BJ (cell line): ENCODE measurements around the gene MYADML2. TPM values are rescaled to one million over a fixed set of nuclear protein-coding genes. Genes with fewer than 3 reads are reported as not detected.

Source experiments
- CTCF ChIA-PET: fragments of 350-600 bp; formaldehyde crosslinking; extraction: SDS; loops from one replicate; lab custom pipeline; 2021; ENCODE audit warnings: antibody characterized with exemption, inconsistent platforms; lab: Yijun Ruan, JAX
- POLR2A ChIA-PET: fragments of 300-600 bp; sonication (Branson Sonifier 250); formaldehyde crosslinking; extraction: SDS; loops from one replicate; lab custom pipeline; 2021; ENCODE audit warnings: antibody characterized with exemption; lab: Charles Lee
- DNase-seq: peaks from one replicate; pipeline ENCODE4 v3.0.0-alpha.2; 2011; ENCODE audit warnings: low read depth
- H3K27me3 ChIP-seq: 2 replicates; pipeline ENCODE4 v1.6.0; 2011; ENCODE audit warnings: low read length; ENCODE audit not compliant: control insufficient read depth, insufficient read depth
- H3K36me3 ChIP-seq: 2 replicates; pipeline ENCODE4 v1.5.1; 2011; ENCODE audit warnings: low read length; ENCODE audit not compliant: control insufficient read depth, insufficient read depth
- H3K4me3 ChIP-seq: 2 replicates; pipeline ENCODE4 v1.5.1; 2011; ENCODE audit warnings: low read depth, mild to moderate bottlenecking, control low read depth, low read length
- CTCF ChIP-seq: IDR thresholded peaks from 2 replicates; pipeline ENCODE4 v1.5.1; 2011; ENCODE audit warnings: low read depth, mild to moderate bottlenecking, control low read depth, inconsistent platforms, low read length, moderate library complexity; ENCODE audit not compliant: insufficient read depth
- polyA plus RNA-seq: library from polyadenylated mRNA; depleted of rRNA; stranded (reverse); fragments of >200 nt; gene quantifications from 2 replicates; pipeline ENCODE4 v1.2.3, GENCODE V29; 2011

The MYADML2 gene
- polyA plus RNA-seq, 1 experiment = not detected

- CTCF ChIA-PET = interaction anchor here (0.5 to 3.0 kb wide), 32 partner anchors 8 to 196 kb away, joined by 3 to 218 read pairs (median 8); partner anchors contain the start of genes CENPX, DCXR, FASN and LRRC45
- no peak for TF ChIP-seq CTCF
- Histone ChIP-seq H3K27me3 (peaks cover 22% of the 10 kb centered on the region), H3K4me3 (peak overlapping the region; percentile 23; the same call in 1 of the 2 replicates), H3K36me3 (no peaks in the 10 kb centered on the region)
- POLR2A ChIA-PET = no interaction called here
- DNase-seq = no peak
Measured at GRCh38 chr17:81960130-81960958, 13.3 kb upstream of the MYADML2 start.

GRCh38 chr17:81959362-81960129 is 12.5 kb upstream of the MYADML2 start:
- Histone ChIP-seq H3K4me3 (peak overlapping the region; percentile 23; the same call in 1 of the 2 replicates), H3K27me3 (peaks cover 22% of the 10 kb centered on the region), H3K36me3 (no peaks in the 10 kb centered on the region)
- TF ChIP-seq CTCF = peak; percentile 27; the same call in 1 of the 2 replicates
- CTCF ChIA-PET = interaction anchor here (0.5 to 3.0 kb wide), 37 partner anchors 9 to 197 kb away, joined by 3 to 218 read pairs (median 7); partner anchors contain the start of genes CENPX, DCXR, LRRC45 and MAFG
- no peak for DNase-seq
- POLR2A ChIA-PET = no interaction called here

- Histone ChIP-seq H3K27me3 (peaks cover 20% of the 10 kb centered on the region), H3K36me3 (no peaks in the 10 kb centered on the region), H3K4me3 (no peak overlapping the region)
- DNase-seq = no peak
- ChIA-PET CTCF (interaction anchor here (0.6 to 7.9 kb wide), 34 partner anchors 9 to 198 kb away, joined by 3 to 218 read pairs (median 8); partner anchors contain the start of genes CENPX, DCXR, LRRC45 and MAFG), POLR2A (no interaction called here)
- no peak for TF ChIP-seq CTCF
Measured at GRCh38 chr17:81958633-81959342, 11.8 kb upstream of the MYADML2 start.

GRCh38 chr17:81957691-81958432 is 10.8 kb upstream of the MYADML2 start:
- no peak overlapping the region for H3K4me3 ChIP-seq
- CTCF ChIA-PET = interaction anchor here (0.8 to 7.9 kb wide), 3 partner anchors 55 to 80 kb away, joined by 3 to 54 read pairs (median 3); partner anchors contain the start of genes CENPX, DCXR and LRRC45
- DNase-seq = no peak
- H3K36me3 ChIP-seq = no peaks in the 10 kb centered on the region
- no peak for TF ChIP-seq CTCF
- POLR2A ChIA-PET = no interaction called here
- peaks cover 18% of the 10 kb centered on the region for H3K27me3 ChIP-seq
